Mucosa of rectum (tissue), 2 donors: ENCODE results near the gene GPX2.

ENCODE experiments used
- H3K27ac ChIP-seq, 2 donors: one replicate each; pipeline ENCODE4 v1.7.0; 2013; ENCODE audit warnings: inconsistent platforms in 2 of 2, low read depth in 2 of 2, low read length in 2 of 2
- H3K27me3 ChIP-seq, 2 donors: one replicate each; pipeline ENCODE4 v1.7.0; 2013; ENCODE audit warnings: low read length in 2 of 2; ENCODE audit not compliant: control insufficient read depth in 2 of 2, insufficient read depth in 2 of 2
- H3K36me3 ChIP-seq, 2 donors: one replicate each; pipeline ENCODE4 v1.7.0; 2013; ENCODE audit warnings: low read length in 2 of 2; ENCODE audit not compliant: control insufficient read depth in 2 of 2, insufficient read depth in 2 of 2
- H3K4me1 ChIP-seq, 2 donors: one replicate each; pipeline ENCODE4 v1.7.0; 2013; ENCODE audit warnings: low read length in 2 of 2, mild to moderate bottlenecking in 1 of 2; ENCODE audit not compliant: control insufficient read depth in 2 of 2, insufficient read depth in 2 of 2
- H3K4me3 ChIP-seq, 2 donors: one replicate each; pipeline ENCODE4 v1.7.0; 2013; ENCODE audit warnings: low read length in 2 of 2
- H3K9ac ChIP-seq, 2 donors: one replicate each; pipeline ENCODE4 v1.7.0; 2013; ENCODE audit warnings: low read length in 2 of 2, low read depth in 1 of 2, mild to moderate bottlenecking in 1 of 2
- H3K9me3 ChIP-seq, 2 donors: one replicate each; pipeline ENCODE4 v1.7.0; 2013; ENCODE audit warnings: low read length in 2 of 2; ENCODE audit not compliant: control insufficient read depth in 2 of 2
- donor health status: healthy.
- donor health status: Normal muscosa, but diverticular disease.

Gene GPX2

DNA sequence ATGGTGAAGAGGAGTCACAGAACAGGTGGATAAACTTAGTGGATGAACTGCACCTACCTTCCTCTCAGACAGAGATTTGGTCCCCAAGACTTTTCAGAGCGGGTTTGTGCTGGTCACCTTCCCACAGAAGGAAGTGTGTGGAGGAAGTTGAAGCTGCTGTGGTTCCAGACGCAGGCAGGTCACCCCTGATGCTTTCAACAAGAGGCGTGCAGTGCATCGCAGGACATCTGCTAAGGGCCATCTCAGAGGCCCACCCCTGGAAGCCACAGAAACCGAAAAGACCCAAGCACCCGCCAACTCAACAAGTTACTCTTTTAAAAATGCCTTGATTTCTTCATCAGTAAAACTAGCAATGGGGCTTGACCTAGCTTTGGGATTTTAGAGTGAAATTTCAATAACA lies 1.0 kb upstream of the GPX2 start:
- no peak overlapping the region for H3K4me3 ChIP-seq
- no peaks in the 10 kb centered on the region for H3K27me3 ChIP-seq
- peaks cover 7 to 22% of the 10 kb centered on the region in 2 donors for H3K36me3 ChIP-seq
- peak overlapping the region in 1 of 2 donors; percentile 6 for H3K9ac ChIP-seq
- no peaks in the 10 kb centered on the region for H3K9me3 ChIP-seq
- H3K4me1 ChIP-seq: peaks cover 32 to 40% of the 10 kb centered on the region in 2 donors
- H3K27ac ChIP-seq: peak overlapping the region; percentile 67 to 82

DNA sequence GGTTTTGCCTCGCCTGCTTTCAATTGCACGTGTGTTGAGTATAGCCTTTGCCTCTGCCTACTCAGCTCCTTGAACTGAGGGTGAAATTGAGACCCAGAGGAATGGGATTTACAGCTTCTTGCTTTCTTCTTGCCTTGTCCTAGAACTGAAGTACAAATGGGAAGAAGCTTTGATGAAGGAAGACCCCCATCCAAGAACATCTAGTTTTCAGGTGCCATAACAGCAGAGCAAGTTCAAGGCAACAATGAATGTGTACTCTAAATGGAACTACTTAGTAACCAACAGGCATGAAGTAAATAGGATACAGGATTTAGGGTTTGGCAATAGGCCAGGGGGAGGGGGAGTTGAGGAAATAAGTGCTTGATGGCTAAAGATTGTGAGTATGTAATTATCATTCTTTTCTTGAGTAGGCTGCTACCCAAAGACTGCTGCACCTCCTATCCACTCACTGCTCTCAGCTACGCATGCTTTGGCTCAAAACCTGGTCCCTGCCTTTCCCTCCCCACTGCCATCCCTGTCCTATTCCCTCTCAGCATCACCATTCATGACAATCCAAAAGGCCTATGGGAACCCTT lies 2.1 kb downstream of the GPX2 start:
- Histone ChIP-seq H3K27me3 (no peaks in the 10 kb centered on the region), H3K27ac (peak overlapping the region; percentile 87 to 93), H3K9ac (peak overlapping the region; percentile 68 to 87), H3K36me3 (peaks cover 3 to 13% of the 10 kb centered on the region in 2 donors), H3K4me3 (peak overlapping the region; percentile 72 to 77), H3K9me3 (no peaks in the 10 kb centered on the region), H3K4me1 (peaks cover 35 to 41% of the 10 kb centered on the region in 2 donors)

DNA sequence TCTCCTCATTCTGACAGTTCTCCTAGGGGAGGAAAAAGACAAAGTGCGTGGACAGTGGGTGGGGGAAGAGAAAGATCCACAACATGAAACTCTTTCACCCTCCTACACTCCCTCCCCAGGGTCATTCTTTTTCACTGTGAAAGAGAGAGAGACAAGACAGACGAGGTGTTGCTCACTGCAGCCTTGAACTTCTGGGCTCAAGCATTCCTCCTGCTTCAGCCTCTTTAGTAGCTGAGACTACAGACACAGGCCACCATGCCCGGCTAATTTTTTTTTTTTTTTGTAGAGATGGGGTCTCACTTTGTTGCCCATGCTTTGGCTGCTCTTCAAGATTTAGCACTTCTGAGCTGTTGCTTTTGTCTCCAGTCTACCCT lies 2.7 kb downstream of the GPX2 start:
- Histone ChIP-seq H3K9me3 (no peaks in the 10 kb centered on the region), H3K9ac (peak overlapping the region in 1 of 2 donors; percentile 5), H3K27ac (peak overlapping the region; percentile 87 to 93), H3K36me3 (peaks cover 3 to 13% of the 10 kb centered on the region in 2 donors), H3K4me3 (peak overlapping the region; percentile 72 to 77), H3K27me3 (no peaks in the 10 kb centered on the region), H3K4me1 (peaks cover 35 to 41% of the 10 kb centered on the region in 2 donors)

DNA sequence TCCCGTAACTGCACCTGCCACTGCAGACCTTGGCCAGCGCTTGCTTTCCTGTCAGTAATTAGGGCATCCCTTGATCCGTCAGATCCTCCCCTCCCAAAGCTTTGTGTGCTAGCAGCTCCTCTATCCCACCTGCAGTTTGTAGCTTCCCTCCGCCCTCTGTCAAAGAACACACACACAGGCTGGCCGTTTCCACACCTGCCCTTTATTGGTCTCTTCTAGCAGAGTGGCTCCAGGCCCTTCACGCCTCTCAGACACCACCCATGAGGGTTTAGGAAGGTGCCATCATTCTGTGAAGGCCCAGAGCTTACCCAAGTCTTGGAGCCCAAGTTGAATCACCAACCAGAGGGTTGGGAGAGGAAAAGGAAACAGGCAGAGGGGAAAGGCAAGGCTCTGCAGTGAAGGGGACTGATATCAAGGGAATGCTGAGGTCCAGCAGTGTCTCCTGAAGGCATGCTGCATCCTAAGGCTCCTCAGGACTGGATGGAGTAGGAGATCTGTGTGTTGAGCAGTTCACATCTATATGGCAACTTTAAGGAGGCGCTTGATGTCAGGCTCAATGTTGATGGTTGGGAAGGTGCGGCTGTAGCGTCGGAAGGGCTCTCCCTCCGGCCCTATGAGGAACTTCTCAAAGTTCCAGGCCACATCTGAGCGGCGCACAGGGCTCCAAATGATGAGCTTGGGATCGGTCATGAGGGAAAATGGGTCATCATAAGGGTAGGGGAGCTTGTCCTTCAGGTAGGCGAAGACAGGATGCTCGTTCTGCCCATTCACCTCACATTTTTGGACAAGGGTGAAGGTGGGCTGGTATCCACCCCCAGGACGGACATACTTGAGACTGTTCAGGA lies 3.4 kb downstream of the GPX2 start:
- peaks cover 34 to 41% of the 10 kb centered on the region in 2 donors for H3K4me1 ChIP-seq
- H3K27me3 ChIP-seq: no peaks in the 10 kb centered on the region
- no peaks in the 10 kb centered on the region for H3K9me3 ChIP-seq
- peaks cover 8 to 13% of the 10 kb centered on the region in 2 donors for H3K36me3 ChIP-seq
- H3K27ac ChIP-seq: peak overlapping the region; percentile 87 to 93
- H3K9ac ChIP-seq: peak overlapping the region in 1 of 2 donors; percentile 5
- peak overlapping the region; percentile 53 to 72 for H3K4me3 ChIP-seq

DNA sequence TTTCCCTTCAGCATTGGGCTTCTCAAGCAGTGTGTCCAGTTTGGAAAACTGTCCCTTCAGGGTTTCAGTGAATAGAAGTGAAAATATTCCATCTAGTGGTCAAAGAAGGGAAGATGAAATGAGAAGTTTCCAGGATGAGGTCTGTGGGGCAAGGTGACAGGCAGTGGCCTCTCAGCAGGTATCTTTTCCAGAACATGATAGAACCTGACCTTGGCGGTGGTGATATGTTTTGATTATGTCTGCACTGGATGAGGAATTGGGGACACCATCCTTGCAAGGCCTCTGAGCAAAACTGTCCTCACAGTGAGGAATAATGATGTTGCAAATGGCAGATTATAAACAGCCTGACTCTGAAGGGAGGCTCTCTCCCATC lies 4.7 kb downstream of the GPX2 start:
- Histone ChIP-seq H3K9ac (no peak overlapping the region), H3K4me3 (no peak overlapping the region), H3K4me1 (peaks cover 21 to 28% of the 10 kb centered on the region in 2 donors), H3K27ac (peak overlapping the region; percentile 66 to 93), H3K27me3 (no peaks in the 10 kb centered on the region), H3K36me3 (peaks cover 13 to 22% of the 10 kb centered on the region in 2 donors), H3K9me3 (no peaks in the 10 kb centered on the region)

DNA sequence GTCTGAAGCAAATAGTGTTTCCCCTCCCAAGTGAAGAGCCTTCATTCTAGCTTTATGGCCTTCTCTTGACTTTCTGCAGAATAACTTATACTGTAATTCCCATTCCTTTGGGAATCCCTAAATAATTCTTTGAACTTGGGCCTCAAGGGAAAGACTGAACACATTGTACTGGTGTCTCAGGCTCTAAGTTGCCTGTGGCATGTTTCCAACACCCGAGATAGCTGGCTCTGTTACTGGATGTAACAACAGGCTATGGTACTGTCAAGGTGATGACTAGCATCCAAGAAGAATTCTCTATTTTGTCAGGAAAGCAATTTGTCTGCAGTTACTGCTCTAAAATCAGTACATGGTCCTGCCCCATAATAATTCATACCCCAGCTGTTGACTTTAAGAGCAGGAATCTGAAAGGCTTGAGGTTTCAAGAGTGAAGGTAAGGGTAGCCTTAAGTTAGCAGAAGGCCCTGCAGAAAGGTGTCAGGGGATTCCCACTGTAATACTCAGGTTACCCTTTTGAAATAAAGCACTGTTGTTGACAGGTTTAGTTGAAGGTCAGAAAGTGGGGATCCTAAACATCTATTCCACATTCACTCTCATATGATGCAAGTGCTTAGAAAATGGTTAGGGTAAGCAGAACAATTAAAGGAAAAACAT lies 5.2 kb downstream of the GPX2 start:
- Histone ChIP-seq H3K4me3 (no peak overlapping the region), H3K9me3 (no peaks in the 10 kb centered on the region), H3K4me1 (peaks cover 21 to 25% of the 10 kb centered on the region in 2 donors), H3K27ac (peak overlapping the region; percentile 66 to 93), H3K27me3 (no peaks in the 10 kb centered on the region), H3K9ac (no peak overlapping the region), H3K36me3 (peaks cover 17 to 25% of the 10 kb centered on the region in 2 donors)

DNA sequence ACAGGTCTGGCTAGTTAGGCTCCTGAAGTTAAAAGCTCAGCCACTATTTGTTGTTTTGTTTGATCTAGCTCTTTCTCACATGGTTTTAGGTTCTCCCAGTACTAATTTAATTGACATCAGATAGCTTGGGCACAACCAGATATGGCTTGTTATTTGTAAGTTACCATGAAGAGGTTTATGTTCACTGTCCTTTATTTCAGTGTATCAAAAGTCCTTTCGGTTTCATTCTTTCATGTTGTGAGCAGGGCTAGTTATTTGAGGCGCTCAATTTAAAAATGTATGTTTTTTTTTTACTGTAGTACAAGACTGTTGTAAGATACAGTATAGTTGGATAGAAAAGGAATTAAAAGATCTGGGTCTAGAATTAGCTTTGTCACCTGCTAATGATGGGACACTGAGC lies 7.0 kb downstream of the GPX2 start:
- H3K4me1 ChIP-seq: peaks cover 18 to 31% of the 10 kb centered on the region in 2 donors
- peak overlapping the region in 1 of 2 donors; percentile 4 for H3K9ac ChIP-seq
- no peak overlapping the region for H3K4me3 ChIP-seq
- no peak overlapping the region for H3K27ac ChIP-seq
- H3K27me3 ChIP-seq: no peaks in the 10 kb centered on the region
- H3K36me3 ChIP-seq: peaks cover 20 to 28% of the 10 kb centered on the region in 2 donors
- no peaks in the 10 kb centered on the region for H3K9me3 ChIP-seq

DNA sequence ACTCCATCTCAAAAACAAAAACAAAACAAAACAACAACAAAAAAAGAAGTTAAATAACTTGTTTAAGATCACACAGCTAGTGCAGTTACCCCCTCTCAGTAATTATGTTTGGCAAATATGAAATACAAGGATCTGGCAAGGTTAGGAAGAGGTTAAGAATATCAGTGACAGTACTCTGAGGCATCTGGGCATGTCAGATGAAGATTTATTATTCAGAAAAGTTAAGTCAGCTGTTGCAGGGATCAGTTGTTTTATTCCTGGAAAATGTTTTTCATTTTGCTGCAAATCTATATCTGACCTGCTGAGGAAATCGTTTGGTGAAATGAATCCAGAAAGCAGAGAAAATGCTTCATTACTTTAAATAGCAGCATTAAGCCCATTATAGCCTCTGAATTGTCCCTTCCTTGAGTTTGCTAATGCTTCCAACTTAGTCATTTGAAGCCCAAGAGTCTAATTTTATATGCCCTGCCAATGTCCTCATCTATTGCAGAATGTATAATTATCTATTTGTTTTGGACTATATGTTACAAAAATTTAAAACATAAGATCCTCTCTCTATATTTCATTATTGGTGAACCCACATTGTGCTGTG lies 8.1 kb downstream of the GPX2 start:
- no peak overlapping the region for H3K27ac ChIP-seq
- no peak overlapping the region for H3K9ac ChIP-seq

DNA sequence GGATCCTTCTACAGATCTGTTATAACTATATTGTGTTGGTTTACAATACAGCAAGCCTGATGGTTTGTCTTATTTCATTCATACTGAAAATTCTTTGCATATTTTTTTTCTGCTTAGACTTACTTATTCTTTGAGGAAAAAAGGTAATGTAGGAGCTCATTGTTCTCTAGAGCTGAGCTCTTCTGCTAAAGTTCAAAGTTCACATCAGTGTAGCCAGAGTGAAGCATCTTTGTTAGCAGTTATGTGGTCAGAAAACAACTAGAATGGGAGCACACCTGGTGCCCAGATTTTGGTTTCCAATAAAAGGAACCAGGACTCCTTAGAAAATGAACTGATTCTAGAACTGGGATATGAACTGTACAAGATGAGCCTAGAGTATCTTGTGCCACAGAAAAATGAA lies 10.3 kb downstream of the GPX2 start:
- Histone ChIP-seq H3K9me3 (no peaks in the 10 kb centered on the region), H3K27ac (no peak overlapping the region), H3K36me3 (peaks cover 28 to 34% of the 10 kb centered on the region in 2 donors), H3K27me3 (no peaks in the 10 kb centered on the region), H3K9ac (no peak overlapping the region), H3K4me1 (peaks cover 0 to 23% of the 10 kb centered on the region in 2 donors), H3K4me3 (no peak overlapping the region)

More for the DNA sequence above, 8.1 kb downstream of the GPX2 start:
- no peaks in the 10 kb centered on the region for H3K27me3 ChIP-seq
- no peaks in the 10 kb centered on the region for H3K9me3 ChIP-seq
- peaks cover 8 to 24% of the 10 kb centered on the region in 2 donors for H3K4me1 ChIP-seq
- H3K36me3 ChIP-seq: peaks cover 20 to 22% of the 10 kb centered on the region in 2 donors
- no peak overlapping the region for H3K4me3 ChIP-seq
